ENCODE data around the gene AOC3. TPM values are rescaled to one million over a fixed set of nuclear protein-coding genes. Genes with fewer than 3 reads are reported as not detected.
"Not testable (repeated sequence)": the region's sequence is repeated elsewhere in the genome, so short reads cannot be mapped to it uniquely, and the experiment has no call there.

AOC3 gene
- total RNA-seq, 1 donor from 2014 or later = 36.5 TPM

GRCh38 chr17:42872251-42872965, 21.4 kb downstream of the AOC3 start:
- H3K9me3 Mint-ChIP-seq (ENCODE audit: unreplicated experiment) = peaks cover 4% of the 10 kb centered on the region
- H3K4me3 Mint-ChIP-seq (ENCODE audit: unreplicated experiment) = no peak overlapping the region
- DNase-seq (ENCODE audit: low spot score) = no peak
- H3K27ac Mint-ChIP-seq (ENCODE audit: unreplicated experiment) = no peak overlapping the region
- H3K27me3 Mint-ChIP-seq (ENCODE audit: unreplicated experiment) = peaks cover 5% of the 10 kb centered on the region
- peaks cover 3% of the 10 kb centered on the region for H3K4me1 Mint-ChIP-seq (ENCODE audit: unreplicated experiment)
- H3K36me3 Mint-ChIP-seq (ENCODE audit: low read depth, unreplicated experiment) = peaks cover 19% of the 10 kb centered on the region
- TF ChIP-seq CTCF (IDR thresholded peaks at IDR 0.05; ENCODE audit: unreplicated experiment) = no peak

DNA sequence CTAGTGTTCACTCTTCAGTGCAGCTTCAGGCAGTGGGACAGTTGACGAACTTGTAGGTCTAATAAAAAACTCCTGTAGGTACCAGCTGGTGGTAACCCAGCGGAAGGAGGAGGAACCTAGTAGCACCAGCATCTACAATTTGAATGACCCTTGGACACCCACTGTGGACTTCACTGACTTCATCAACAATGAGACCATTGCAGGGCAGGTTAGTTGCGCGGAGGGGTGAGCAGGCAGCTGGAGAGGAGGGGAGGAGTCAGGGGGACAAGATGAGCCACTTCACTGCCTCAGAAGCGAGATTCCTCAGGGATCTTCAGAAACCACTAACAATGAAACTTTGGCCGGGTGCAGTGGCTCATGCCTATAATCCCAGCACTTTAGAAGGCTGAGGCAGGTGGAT, 22.3 kb downstream of the AOC3 start:
- peaks cover 6% of the 10 kb centered on the region for H3K4me1 Mint-ChIP-seq (ENCODE audit: unreplicated experiment)
- H3K4me3 Mint-ChIP-seq (ENCODE audit: unreplicated experiment) = no peak overlapping the region
- peaks cover 4% of the 10 kb centered on the region for H3K9me3 Mint-ChIP-seq (ENCODE audit: unreplicated experiment)
- H3K36me3 Mint-ChIP-seq (ENCODE audit: low read depth, unreplicated experiment) = peaks cover 18% of the 10 kb centered on the region
- TF ChIP-seq CTCF (IDR thresholded peaks at IDR 0.05; ENCODE audit: unreplicated experiment) = no peak
- peaks cover 6% of the 10 kb centered on the region for H3K27me3 Mint-ChIP-seq (ENCODE audit: unreplicated experiment)
- H3K27ac Mint-ChIP-seq (ENCODE audit: unreplicated experiment) = no peak overlapping the region
- DNase-seq (ENCODE audit: low spot score) = no peak

DNA sequence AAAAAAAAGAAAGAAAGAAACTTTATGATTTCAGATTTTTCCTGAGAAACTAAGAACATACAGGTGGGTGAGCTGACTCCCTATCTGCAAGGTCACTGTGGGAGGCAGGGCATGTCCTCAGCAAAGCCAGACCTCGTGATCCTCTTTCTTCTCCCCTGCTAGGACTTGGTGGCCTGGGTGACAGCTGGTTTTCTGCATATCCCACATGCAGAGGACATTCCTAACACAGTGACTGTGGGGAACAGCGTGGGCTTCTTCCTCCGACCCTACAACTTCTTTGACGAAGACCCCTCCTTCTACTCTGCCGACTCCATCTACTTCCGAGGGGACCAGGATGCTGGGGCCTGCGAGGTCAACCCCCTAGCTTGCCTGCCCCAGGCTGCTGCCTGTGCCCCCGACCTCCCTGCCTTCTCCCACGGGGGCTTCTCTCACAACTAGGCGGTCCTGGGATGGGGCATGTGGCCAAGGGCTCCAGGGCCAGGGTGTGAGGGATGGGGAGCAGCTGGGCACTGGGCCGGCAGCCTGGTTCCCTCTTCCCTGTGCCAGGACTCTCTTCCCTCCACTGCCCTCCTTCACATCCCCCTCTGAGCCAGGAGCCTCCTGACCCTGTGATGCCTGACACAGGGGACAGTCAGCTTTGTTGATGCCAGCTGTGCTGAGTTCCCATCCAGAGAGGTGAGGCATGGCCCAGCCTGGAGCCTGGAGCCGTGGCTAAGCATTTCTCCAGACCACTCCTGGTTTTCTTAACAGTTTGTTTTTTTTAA, 23.1 kb downstream of the AOC3 start:
- H3K27me3 Mint-ChIP-seq (ENCODE audit: unreplicated experiment); H3K9me3 Mint-ChIP-seq (ENCODE audit: unreplicated experiment); DNase-seq (ENCODE audit: low spot score); H3K4me3 Mint-ChIP-seq (ENCODE audit: unreplicated experiment); H3K27ac Mint-ChIP-seq (ENCODE audit: unreplicated experiment): not testable (repeated sequence)
- peaks cover 10% of the 10 kb centered on the region for H3K4me1 Mint-ChIP-seq (ENCODE audit: unreplicated experiment)
- H3K36me3 Mint-ChIP-seq (ENCODE audit: low read depth, unreplicated experiment) = peaks cover 15% of the 10 kb centered on the region

GRCh38 chr17:42877037-42877436, 26.0 kb downstream of the AOC3 start:
- Mint-ChIP-seq H3K4me1 (ENCODE audit: unreplicated experiment) (peaks cover 10% of the 10 kb centered on the region), H3K36me3 (ENCODE audit: low read depth, unreplicated experiment) (peaks cover 4% of the 10 kb centered on the region), H3K27ac (ENCODE audit: unreplicated experiment) (no peak overlapping the region), H3K27me3 (ENCODE audit: unreplicated experiment) (peaks cover 10% of the 10 kb centered on the region), H3K9me3 (ENCODE audit: unreplicated experiment) (no peaks in the 10 kb centered on the region), H3K4me3 (ENCODE audit: unreplicated experiment) (no peak overlapping the region)
- no peak for TF ChIP-seq CTCF (IDR thresholded peaks at IDR 0.05; ENCODE audit: unreplicated experiment)
- no peak for DNase-seq (ENCODE audit: low spot score)

- DNase-seq (ENCODE audit: low spot score) = no peak
- H3K27me3 Mint-ChIP-seq (ENCODE audit: unreplicated experiment) = peaks cover 10% of the 10 kb centered on the region
- H3K36me3 Mint-ChIP-seq (ENCODE audit: low read depth, unreplicated experiment) = peaks cover 4% of the 10 kb centered on the region
- peaks cover 10% of the 10 kb centered on the region for H3K4me1 Mint-ChIP-seq (ENCODE audit: unreplicated experiment)
- H3K27ac Mint-ChIP-seq (ENCODE audit: unreplicated experiment) = no peak overlapping the region
- no peak overlapping the region for H3K4me3 Mint-ChIP-seq (ENCODE audit: unreplicated experiment)
- TF ChIP-seq CTCF (IDR thresholded peaks at IDR 0.05; ENCODE audit: unreplicated experiment) = no peak
- no peaks in the 10 kb centered on the region for H3K9me3 Mint-ChIP-seq (ENCODE audit: unreplicated experiment)
Measured at GRCh38 chr17:42878123-42878880, 27.3 kb downstream of the AOC3 start.
